Erythroblast (primary cell): ENCODE results near the gene GSTM1.

Experiments
- GATA1 ChIP-seq: IDR thresholded peaks from 2 replicates; pipeline ENCODE4 v1.6.1; 2011; ENCODE audit warnings: low read depth, mild to moderate bottlenecking, control low read depth, low read length, moderate library complexity
- POLR2A ChIP-seq: IDR thresholded peaks from 2 replicates; pipeline ENCODE4 v1.6.1; 2011; ENCODE audit warnings: mild to moderate bottlenecking, low read length

DNA sequence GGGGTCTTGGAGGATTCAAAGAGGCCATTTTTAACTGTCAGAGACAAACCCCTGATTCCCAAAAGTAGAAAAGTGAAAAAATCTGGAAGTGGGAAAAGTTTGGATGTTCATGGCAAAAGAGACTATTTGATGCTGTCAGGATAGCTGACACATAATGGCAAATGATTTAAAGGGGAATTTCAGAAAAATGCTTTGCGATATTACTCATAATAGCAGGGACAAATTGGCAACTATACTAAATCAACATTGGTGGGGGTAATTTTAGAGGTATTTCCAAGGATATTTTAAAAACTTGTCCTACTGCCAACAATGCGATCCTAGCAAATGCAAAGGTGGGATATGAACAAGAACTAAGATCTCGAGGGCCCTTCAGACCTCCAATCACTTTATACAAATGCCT is 37.0 kb upstream of the GSTM1 start:
- TF ChIP-seq POLR2A, result no peak
- TF ChIP-seq GATA1, result no peak
